Mucosa of descending colon (tissue), 3 donors: ENCODE results near the gene CER1. TPM values are rescaled to one million over a fixed set of nuclear protein-coding genes. Genes with fewer than 3 reads are reported as not detected.

Experiments
- ATAC-seq: fragments of 200-7000 bp; cut with Tn5 transposase; one replicate; pipeline ENCODE4 v1.9.1; 2020; ENCODE audit warnings: mild to moderate bottlenecking, moderate library complexity
- DNase-seq, 3 donors: peaks; one replicate each; pipeline ENCODE4 v3.0.0-alpha.2; 2020
- H3K36me3 ChIP-seq: fragments of 200-600 bp; one replicate; pipeline ENCODE4 v1.8.0; 2021; ENCODE audit warnings: low read depth, mild to moderate bottlenecking
- H3K4me1 ChIP-seq: fragments of 200-600 bp; one replicate; pipeline ENCODE4 v1.8.0; 2021; ENCODE audit warnings: low read depth, mild to moderate bottlenecking
- H3K4me3 ChIP-seq: fragments of 200-600 bp; one replicate; pipeline ENCODE4 v1.8.0; 2021; ENCODE audit warnings: mild to moderate bottlenecking
- H3K9me3 ChIP-seq: fragments of 200-600 bp; one replicate; pipeline ENCODE4 v1.8.0; 2021; ENCODE audit warnings: mild to moderate bottlenecking
- CTCF ChIP-seq: fragments of 200-600 bp; IDR thresholded peaks from one replicate; pipeline ENCODE4 v1.8.0; 2022; ENCODE audit warnings: antibody characterized with exemption, mild to moderate bottlenecking
- intact Hi-C, 2 donors: fragments of 100-400 bp; cut with DNase I in 1 of 2; cut with micrococcal nuclease in 1 of 2; formaldehyde crosslinking; loops; one replicate each; pipeline versions ENCODE4 v1.11.0 to v1.11.1; 2022; cut with DNase I, micrococcal nuclease
- long read RNA-seq, 2 donors: library from polyadenylated mRNA; unstranded; transcript quantifications; one replicate each; pipeline ENCODE4 v2.0.0, GENCODE V29; 2019 to 2021
- total RNA-seq, 3 donors: library from RNA; stranded (reverse); fragmentation: NEBNext Ultra II Directional in 2 of 3; extraction: Animal tissue kit (Norgen Biotek cat#: 25700) in 2 of 3; gene quantifications; one replicate each; pipeline versions ENCODE4 v1.2.1 to v1.2.4, GENCODE V29; 2021 to 2023
- donor health status: DM: no; HTN: no; CAD: no; lungs with moderate emphysema.
- donor health status: DM: no; HTN: no; CAD: no.
- donor health status: DM: no; HTN: yes; CAD: no.

CER1 gene
- total RNA-seq, result under 1 TPM in 1 of 3 donors, not detected in 2; 0.25 TPM
- long read RNA-seq, donor 1, result 0 reads
- long read RNA-seq, donor 2, result 0 reads

- no peak for ATAC-seq
- intact Hi-C loops, result no loop called here
Measured at GRCh38 chr9:14722391-14723035, at the start of gene CER1. CER1 (minus strand) TSS chr9:14722733; CDS start chr9:14722672, 61 bp downstream.

DNA sequence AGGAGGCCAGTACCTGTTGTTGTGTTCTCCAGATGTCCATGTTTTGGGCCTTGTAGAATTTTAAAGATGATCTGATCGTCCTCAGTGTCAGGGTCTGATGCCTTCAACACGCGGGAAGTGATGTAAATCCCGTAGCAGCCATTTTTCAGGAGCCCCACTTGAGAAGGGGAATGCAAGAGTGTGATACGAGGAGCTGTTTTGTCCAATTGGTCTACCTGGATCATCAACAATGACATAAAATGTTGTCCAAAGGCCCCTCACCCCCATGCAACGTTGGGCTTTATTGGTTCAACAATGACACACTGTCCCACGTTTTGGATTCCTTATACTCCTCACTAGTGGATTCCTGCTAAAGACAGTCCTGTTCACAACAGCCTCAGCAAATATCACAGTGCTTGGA, 48.1 kb upstream of the CER1 start:
- ATAC-seq, result no peak
- Histone ChIP-seq H3K36me3 (no peaks in the 10 kb centered on the region), H3K4me3 (no peak overlapping the region), H3K4me1 (no peaks in the 10 kb centered on the region), H3K9me3 (no peaks in the 10 kb centered on the region)
- intact Hi-C loops, result no loop called here
- no peak for DNase-seq
- TF ChIP-seq CTCF, result no peak

More at GRCh38 chr9:14722391-14723035, at the start of gene CER1:
- no peaks in the 10 kb centered on the region for H3K36me3 ChIP-seq
- H3K4me3 ChIP-seq, result no peak within 1 kb of the TSS
- H3K9me3 ChIP-seq, result no peaks in the 10 kb centered on the region
- TF ChIP-seq CTCF, result no peak
- DNase-seq, result no peak
- H3K4me1 ChIP-seq, result no peaks in the 10 kb centered on the region

GRCh38 chr9:14769230-14769571, 46.7 kb upstream of the CER1 start:
- Histone ChIP-seq H3K9me3 (no peaks in the 10 kb centered on the region), H3K36me3 (no peaks in the 10 kb centered on the region), H3K4me1 (no peaks in the 10 kb centered on the region), H3K4me3 (no peak overlapping the region)
- no peak for TF ChIP-seq CTCF
- ATAC-seq, result no peak
- intact Hi-C loops, result loop anchor here in 1 of 2 donors (2.0 kb wide), 1 partner anchor 154 kb away; no protein-coding TSS in a partner anchor
- no peak for DNase-seq

DNA sequence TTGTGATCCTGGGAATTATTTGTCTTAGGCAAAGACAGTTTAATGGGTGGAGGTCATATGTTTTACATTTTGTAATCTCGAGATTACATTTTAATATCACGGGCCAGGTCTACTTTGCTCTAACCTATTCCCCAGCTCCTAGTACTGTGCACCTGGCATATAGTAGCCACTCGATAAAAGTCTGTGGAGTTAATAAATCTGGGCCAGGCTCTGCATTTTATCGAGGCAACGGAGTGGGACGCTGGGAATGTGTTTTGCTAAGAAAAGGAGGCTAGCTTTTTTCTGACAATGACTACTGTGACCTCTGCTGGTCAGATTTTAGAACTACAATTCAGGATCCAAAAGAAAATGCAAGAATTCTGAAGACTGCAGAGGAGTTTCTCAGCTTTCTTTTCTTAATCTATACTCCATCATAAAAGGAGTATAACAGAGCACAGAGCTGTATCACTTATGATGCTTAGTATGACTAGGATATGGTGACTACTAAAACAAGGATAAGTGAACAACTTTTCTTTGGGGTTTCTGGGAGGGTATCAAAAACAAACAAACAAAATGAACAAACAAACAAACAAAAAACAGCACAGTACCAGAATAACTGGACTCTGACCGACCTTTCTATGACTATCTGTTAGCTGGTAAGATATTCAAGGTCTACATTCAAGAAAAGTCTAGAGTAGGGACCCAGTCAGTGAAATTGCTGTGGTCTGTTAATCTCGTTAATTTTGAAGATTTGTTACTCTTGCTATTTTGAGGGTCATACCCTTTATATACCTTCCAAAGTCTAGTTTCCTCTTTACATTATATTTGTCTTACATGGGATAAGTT, 46.1 kb upstream of the CER1 start:
- peak in 1 of 3 donors; percentile 43 for DNase-seq
- intact Hi-C loops, result loop anchor here in 1 of 2 donors (2.0 kb wide), 1 partner anchor 154 kb away; no protein-coding TSS in a partner anchor

GRCh38 chr9:14766299-14766698, 43.8 kb upstream of the CER1 start:
- H3K36me3 ChIP-seq, result no peaks in the 10 kb centered on the region
- intact Hi-C loops, result no loop called here
- DNase-seq, result no peak
- ATAC-seq, result no peak
- no peak overlapping the region for H3K4me3 ChIP-seq
- H3K9me3 ChIP-seq, result no peaks in the 10 kb centered on the region
- TF ChIP-seq CTCF, result no peak
- no peaks in the 10 kb centered on the region for H3K4me1 ChIP-seq

More for the DNA sequence above, 46.1 kb upstream of the CER1 start:
- Histone ChIP-seq H3K4me3 (no peak overlapping the region), H3K36me3 (no peaks in the 10 kb centered on the region), H3K4me1 (no peaks in the 10 kb centered on the region), H3K9me3 (no peaks in the 10 kb centered on the region)
- peak; percentile 39 for TF ChIP-seq CTCF
- peak; percentile 58 for ATAC-seq
